Left hindlimb (tissue), 1 donor: Measurements from ENCODE around the gene GIGYF2.
"Not testable (repeated sequence)": the region's sequence is repeated elsewhere in the genome, so short reads cannot be mapped to it uniquely, and the experiment has no call there.

Experiments
- DNase-seq: peaks from one replicate; pipeline ENCODE4 v3.0.0-alpha.2; 2018

Gene GIGYF2

DNA sequence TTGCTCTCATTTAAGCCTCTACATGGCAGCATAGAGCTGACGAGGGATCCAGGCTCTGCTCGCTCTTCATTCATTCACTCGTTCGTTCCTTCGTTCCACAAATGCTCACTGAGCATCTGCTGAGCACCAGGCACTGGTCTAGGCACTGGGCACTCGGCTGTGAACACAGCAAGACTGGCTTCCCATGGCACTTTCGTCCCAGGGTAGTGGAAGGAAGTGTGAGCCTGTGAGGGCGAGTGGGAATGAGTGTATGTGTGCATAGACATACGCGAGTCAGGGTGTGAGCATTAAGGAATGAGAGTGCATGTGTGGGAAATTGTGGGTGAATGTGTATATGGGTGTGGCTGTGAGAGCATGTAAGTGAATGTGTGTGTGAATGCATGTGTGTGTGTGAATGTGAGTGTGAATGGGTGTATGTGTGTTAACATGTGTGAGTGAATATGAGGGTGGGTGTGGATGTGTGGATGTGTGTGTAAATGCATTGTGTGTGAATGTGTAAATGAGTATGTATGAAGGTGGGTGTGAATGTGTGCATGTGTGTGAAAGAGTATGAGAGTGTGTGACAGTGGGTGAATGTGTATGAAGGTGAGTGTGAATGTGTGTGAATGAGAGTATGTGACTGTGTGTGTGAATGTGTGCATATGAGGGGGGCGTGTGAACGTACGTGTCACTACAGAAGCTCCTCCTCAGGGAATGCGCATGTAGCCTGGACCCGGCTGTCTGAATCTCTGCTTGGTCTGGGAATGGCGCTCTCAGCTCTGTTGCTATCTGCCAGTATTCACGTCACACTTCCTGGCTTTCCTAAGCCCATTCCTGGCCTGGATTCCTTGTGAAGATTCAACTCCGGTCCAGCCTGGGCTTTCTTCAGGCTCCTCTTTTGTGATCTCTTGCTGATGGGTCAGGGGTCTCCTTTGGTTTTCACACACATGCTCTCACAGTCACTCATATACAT lies 201.7 kb downstream of the GIGYF2 start:
- DNase-seq = no peak

DNA sequence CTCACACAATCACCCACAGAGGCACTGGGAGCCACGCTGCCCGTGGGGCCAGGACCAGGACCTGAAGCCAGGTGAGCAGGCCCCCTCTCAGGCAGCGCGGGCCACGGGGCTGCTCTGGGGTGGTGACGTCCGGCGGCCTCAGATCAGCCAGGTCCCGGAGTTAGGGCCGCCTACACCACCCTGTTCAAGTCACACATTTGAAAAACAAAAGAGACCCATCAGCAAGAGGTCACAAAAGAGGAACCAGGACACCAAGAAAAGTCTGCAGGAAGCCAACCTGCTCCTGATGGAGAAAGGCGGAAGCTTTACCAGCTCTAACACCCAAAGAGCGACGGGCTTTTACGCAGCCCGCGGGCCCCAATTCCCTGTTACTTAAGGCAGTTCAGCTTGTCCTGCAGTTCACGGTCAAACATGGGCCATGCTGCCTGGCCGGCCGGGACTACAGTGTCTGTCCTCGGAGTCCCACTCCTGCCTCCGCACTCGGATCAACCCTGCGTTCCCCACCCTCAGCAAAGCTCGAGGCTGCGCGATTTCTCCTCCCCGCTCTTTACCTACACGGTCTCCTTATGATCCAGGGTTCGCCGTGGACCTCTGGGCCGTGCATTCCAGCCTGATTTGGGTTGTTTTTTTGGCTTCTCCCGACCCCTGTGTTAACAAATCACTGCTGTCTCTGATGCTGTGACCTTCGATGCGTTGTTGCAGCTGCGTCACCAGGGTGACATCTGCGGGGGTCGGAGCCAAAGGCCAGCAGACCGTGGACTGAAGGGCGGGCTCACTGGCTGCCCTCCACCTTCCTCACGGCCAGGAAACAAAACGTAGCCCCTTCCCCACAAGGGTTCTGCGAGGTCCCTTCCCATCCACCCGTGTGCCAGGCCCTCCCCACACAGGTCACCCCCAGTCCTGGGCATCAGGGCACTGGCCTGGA lies 203.9 kb downstream of the GIGYF2 start:
- DNase-seq = no peak

DNA sequence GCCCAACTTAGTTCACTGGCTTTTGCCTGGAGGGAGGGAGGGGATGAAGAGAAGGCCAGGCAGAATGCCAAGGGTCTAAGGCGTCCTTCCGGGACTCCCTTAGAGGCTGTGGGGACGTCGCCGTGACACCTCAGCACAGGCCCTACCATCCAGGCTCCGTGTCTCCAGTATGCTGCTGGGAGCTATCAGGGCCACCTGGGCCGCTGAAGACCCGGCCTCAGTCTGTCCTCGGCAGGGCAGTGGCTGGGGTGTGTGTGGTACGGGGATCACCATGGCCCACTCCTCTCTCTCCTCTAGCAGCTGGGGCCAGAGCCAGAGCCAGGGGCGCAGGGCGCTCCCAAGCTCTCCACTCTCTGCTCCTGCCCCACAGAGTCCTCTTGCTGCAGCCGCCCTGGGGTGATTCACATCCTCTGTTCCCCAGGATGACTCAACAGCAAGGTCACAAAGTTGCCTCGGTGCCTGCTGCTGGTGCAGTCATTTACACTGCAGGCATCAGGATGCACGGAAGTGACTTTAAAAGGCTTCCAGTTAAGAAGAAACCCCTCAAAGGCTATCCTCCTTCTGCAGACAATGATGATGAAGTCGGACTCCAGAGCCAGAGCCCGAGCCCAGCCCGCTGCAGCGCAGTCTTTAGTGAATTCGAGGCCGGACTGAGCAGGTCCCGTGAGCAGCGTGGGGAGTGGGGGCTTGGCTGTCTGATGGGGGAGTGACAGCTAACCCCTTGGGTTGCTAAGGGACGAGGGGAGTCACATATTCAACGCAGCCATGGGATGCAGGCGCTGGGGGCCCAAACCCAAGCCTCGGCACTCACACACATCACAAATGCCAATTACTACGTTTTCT lies 204.8 kb downstream of the GIGYF2 start:
- no peak for DNase-seq

DNA sequence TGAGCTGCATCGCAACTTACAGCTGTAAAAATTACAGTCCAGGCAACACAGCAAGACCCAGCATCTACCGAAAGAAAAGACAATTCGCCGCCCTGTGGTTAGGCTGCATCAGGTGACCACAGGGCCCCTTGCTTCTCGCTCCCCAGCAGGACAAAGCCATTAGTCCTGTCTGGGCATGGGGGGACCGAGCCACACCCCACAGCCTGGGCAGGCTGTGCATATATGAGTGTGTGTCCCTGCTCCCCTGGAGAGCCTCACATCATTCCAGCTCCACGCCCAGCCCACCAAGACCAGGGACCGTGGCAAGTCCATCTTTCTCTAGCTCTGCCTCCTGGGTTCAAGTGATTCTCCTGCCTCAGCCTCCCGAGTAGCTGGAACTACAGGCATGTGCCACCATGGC lies 206.9 kb downstream of the GIGYF2 start:
- no peak for DNase-seq

DNA sequence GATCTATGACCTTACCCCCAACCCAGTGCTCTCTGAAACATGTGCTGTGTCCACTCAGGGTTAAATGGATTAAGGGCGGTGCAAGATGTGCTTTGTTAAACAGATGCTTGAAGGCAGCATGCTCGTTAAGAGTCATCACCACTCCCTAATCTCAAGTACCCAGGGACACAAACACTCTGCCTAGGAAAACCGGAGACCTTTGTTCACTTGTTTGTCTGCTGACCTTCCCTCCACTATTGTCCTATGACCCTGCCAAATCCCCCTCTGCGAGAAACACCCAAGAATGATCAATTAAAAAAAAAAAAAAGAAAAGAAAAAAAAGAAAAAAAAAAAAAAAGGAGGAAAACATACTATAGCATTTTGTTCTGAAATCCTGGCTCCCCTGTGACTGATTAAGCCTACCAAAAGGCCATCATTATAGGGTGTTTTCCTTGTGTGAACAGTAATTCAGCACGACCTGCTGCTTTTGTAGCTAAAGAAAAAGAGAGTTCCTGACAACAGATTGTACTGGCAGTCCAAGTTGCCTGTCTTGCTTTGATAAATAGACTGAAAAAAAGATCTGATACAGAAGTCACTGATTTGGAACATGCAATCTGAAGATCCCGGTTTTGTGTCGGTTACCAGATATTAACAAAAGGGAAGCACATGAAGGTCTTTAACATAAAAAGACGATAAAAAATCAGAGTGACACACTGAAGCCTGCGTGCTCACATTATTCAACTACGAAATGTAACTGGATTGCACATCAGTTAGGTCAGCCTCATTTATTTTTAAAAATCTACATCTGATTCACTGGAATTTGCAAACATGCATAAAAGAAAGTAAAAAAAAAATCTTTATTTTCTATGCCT lies 210.0 kb downstream of the GIGYF2 start:
- not testable (repeated sequence) for DNase-seq

DNA sequence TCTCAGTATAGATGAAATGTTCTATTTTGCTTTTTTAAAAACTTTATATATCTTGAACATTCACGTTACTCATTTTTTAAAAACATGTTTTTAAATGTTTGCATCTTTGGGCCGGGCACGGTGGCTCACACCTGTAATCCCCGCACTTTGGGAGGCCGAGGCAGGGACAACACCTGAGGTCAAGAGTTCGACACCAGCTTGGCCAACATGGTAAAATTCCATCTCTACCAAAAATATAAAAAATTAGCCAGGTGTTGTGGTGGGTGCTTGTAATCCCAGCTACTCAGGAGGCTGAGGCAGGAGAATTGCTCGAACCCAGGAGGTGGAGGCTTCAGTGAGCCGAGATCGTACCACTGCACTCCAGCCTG lies 210.6 kb downstream of the GIGYF2 start:
- DNase-seq = not testable (repeated sequence)

DNA sequence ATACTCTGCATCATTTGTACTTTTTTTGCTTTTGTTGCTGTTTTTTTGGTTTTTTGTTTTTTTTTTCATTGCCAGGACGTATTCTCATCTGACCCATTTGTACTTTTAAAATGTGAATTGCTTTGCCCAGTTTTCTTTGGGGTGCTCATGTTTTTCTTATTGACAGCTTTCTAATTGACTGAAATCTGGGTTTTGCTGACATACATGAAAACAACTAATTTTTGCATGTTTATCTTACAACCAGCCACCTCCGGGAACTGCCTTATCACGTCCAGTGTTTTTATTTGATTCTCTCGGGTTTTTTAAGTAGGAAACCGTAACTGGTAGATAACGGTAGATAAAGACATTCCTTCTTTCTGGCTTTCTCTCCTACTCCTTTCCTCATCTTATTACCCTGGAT lies 211.6 kb downstream of the GIGYF2 start:
- no peak for DNase-seq
